Measurements from ENCODE around the gene GFOD1.

The GFOD1 gene

GRCh38 chr6:13421425-13422059, 65.9 kb downstream of the GFOD1 start:
- no peak for DNase-seq

- DNase-seq, result no peak
These were observed 67.1 kb downstream of the GFOD1 start for GRCh38 chr6:13420269-13420668.

- DNase-seq, result no peak
These were observed 67.8 kb downstream of the GFOD1 start for GRCh38 chr6:13419422-13420195.

- no peak for DNase-seq
These were observed 68.6 kb downstream of the GFOD1 start for GRCh38 chr6:13418844-13419243.

GRCh38 chr6:13417954-13418353, 69.4 kb downstream of the GFOD1 start:
- DNase-seq, result no peak

- no peak for DNase-seq
These were observed 70.0 kb downstream of the GFOD1 start for GRCh38 chr6:13417431-13417830.

- DNase-seq, result no peak
These were observed 72.1 kb downstream of the GFOD1 start for GRCh38 chr6:13415283-13415682.

GRCh38 chr6:13413900-13414555, 73.4 kb downstream of the GFOD1 start:
- no peak for DNase-seq

- no peak for DNase-seq
These were observed 73.9 kb downstream of the GFOD1 start for GRCh38 chr6:13413466-13413862.

- DNase-seq, result no peak
These were observed 74.5 kb downstream of the GFOD1 start for GRCh38 chr6:13412639-13413465.

GRCh38 chr6:13412211-13412610, 75.2 kb downstream of the GFOD1 start:
- no peak for DNase-seq

GRCh38 chr6:13411484-13411883, 75.9 kb downstream of the GFOD1 start:
- no peak for DNase-seq

- no peak for DNase-seq
These were observed 77.4 kb downstream of the GFOD1 start for GRCh38 chr6:13409991-13410390.

GRCh38 chr6:13407709-13408695, 79.4 kb downstream of the GFOD1 start:
- DNase-seq, result no peak

GRCh38 chr6:13407368-13407708, 80.1 kb downstream of the GFOD1 start:
- DNase-seq, result no peak

GRCh38 chr6:13406781-13407180, 80.6 kb downstream of the GFOD1 start:
- DNase-seq, result no peak

GRCh38 chr6:13405961-13406477, 81.4 kb downstream of the GFOD1 start:
- no peak for DNase-seq

- DNase-seq, result no peak
These were observed 82.5 kb downstream of the GFOD1 start for GRCh38 chr6:13404892-13405254.

GRCh38 chr6:13404228-13404891, 83.0 kb downstream of the GFOD1 start:
- DNase-seq, result no peak

GRCh38 chr6:13402711-13403110, 84.7 kb downstream of the GFOD1 start:
- no peak for DNase-seq

- DNase-seq, result peak; percentile 35
These were observed 86.6 kb downstream of the GFOD1 start for GRCh38 chr6:13400772-13401171.
